ENCODE results near the gene MFGE8. TPM values are rescaled to one million over a fixed set of nuclear protein-coding genes. Genes with fewer than 3 reads are reported as not detected.
A peak's percentile ranks its signal among the peaks of the same experiment; 100 is the strongest.

MFGE8 gene
- total RNA-seq, 1 donor from 2014 or later = 10.6 TPM

- intact Hi-C loops (cut with micrococcal nuclease) = no loop called here
- peaks cover 8% of the 10 kb centered on the region for H3K4me1 Mint-ChIP-seq (ENCODE audit: low read depth)
- H3K27me3 Mint-ChIP-seq (ENCODE audit: insufficient read depth) = no peaks in the 10 kb centered on the region
Measured at GRCh38 chr15:88888719-88889118, 24.5 kb downstream of the MFGE8 start.

GRCh38 chr15:88887068-88887580 lies 26.1 kb downstream of the MFGE8 start:
- Mint-ChIP-seq H3K27ac (peak overlapping the region; percentile 55), H3K9me3 (no peaks in the 10 kb centered on the region), H3K27me3 (ENCODE audit: insufficient read depth) (no peaks in the 10 kb centered on the region), H3K4me3 (no peak overlapping the region), H3K36me3 (ENCODE audit: low read depth) (peaks cover 22% of the 10 kb centered on the region), H3K4me1 (ENCODE audit: low read depth) (no peaks in the 10 kb centered on the region)
- no peak for DNase-seq (ENCODE audit: low spot score)
- intact Hi-C loops (cut with micrococcal nuclease) = no loop called here

More at GRCh38 chr15:88888719-88889118, 24.5 kb downstream of the MFGE8 start:
- Mint-ChIP-seq H3K27ac (no peak overlapping the region), H3K4me3 (no peak overlapping the region), H3K9me3 (no peaks in the 10 kb centered on the region), H3K36me3 (ENCODE audit: low read depth) (peaks cover 17% of the 10 kb centered on the region)
- DNase-seq (ENCODE audit: low spot score) = no peak

GRCh38 chr15:88882785-88883184 lies 30.4 kb downstream of the MFGE8 start:
- Mint-ChIP-seq H3K27me3 (ENCODE audit: insufficient read depth) (no peaks in the 10 kb centered on the region), H3K36me3 (ENCODE audit: low read depth) (peaks cover 33% of the 10 kb centered on the region), H3K27ac (peak overlapping the region; percentile 23), H3K4me3 (no peak overlapping the region), H3K9me3 (no peaks in the 10 kb centered on the region), H3K4me1 (ENCODE audit: low read depth) (no peaks in the 10 kb centered on the region)
- DNase-seq (ENCODE audit: low spot score) = no peak
- intact Hi-C loops (cut with micrococcal nuclease) = no loop called here

GRCh38 chr15:88881775-88882174 lies 31.4 kb downstream of the MFGE8 start:
- H3K9me3 Mint-ChIP-seq = no peaks in the 10 kb centered on the region
- H3K27ac Mint-ChIP-seq = no peak overlapping the region
- no peaks in the 10 kb centered on the region for H3K27me3 Mint-ChIP-seq (ENCODE audit: insufficient read depth)
- no peak for DNase-seq (ENCODE audit: low spot score)
- no peaks in the 10 kb centered on the region for H3K4me1 Mint-ChIP-seq (ENCODE audit: low read depth)
- H3K4me3 Mint-ChIP-seq = no peak overlapping the region
- intact Hi-C loops (cut with micrococcal nuclease) = no loop called here
- H3K36me3 Mint-ChIP-seq (ENCODE audit: low read depth) = peaks cover 34% of the 10 kb centered on the region

GRCh38 chr15:88880944-88881740 lies 32.0 kb downstream of the MFGE8 start:
- Mint-ChIP-seq H3K27ac (no peak overlapping the region), H3K36me3 (ENCODE audit: low read depth) (peaks cover 36% of the 10 kb centered on the region), H3K27me3 (ENCODE audit: insufficient read depth) (no peaks in the 10 kb centered on the region), H3K9me3 (no peaks in the 10 kb centered on the region), H3K4me3 (no peak overlapping the region), H3K4me1 (ENCODE audit: low read depth) (no peaks in the 10 kb centered on the region)
- no peak for DNase-seq (ENCODE audit: low spot score)
- intact Hi-C loops (cut with micrococcal nuclease) = no loop called here

GRCh38 chr15:88878720-88879184 lies 34.4 kb downstream of the MFGE8 start:
- DNase-seq (ENCODE audit: low spot score) = no peak
- Mint-ChIP-seq H3K9me3 (no peaks in the 10 kb centered on the region), H3K4me1 (ENCODE audit: low read depth) (no peaks in the 10 kb centered on the region), H3K36me3 (ENCODE audit: low read depth) (peaks cover 30% of the 10 kb centered on the region), H3K27ac (peak overlapping the region; percentile 5), H3K27me3 (ENCODE audit: insufficient read depth) (no peaks in the 10 kb centered on the region), H3K4me3 (no peak overlapping the region)
- intact Hi-C loops (cut with micrococcal nuclease) = no loop called here

GRCh38 chr15:88877906-88878305 lies 35.3 kb downstream of the MFGE8 start:
- H3K4me1 Mint-ChIP-seq (ENCODE audit: low read depth) = no peaks in the 10 kb centered on the region
- no peaks in the 10 kb centered on the region for H3K27me3 Mint-ChIP-seq (ENCODE audit: insufficient read depth)
- no peak overlapping the region for H3K27ac Mint-ChIP-seq
- peaks cover 24% of the 10 kb centered on the region for H3K36me3 Mint-ChIP-seq (ENCODE audit: low read depth)
- no peaks in the 10 kb centered on the region for H3K9me3 Mint-ChIP-seq
- H3K4me3 Mint-ChIP-seq = no peak overlapping the region
- DNase-seq (ENCODE audit: low spot score) = no peak
- intact Hi-C loops (cut with micrococcal nuclease) = no loop called here

- peaks cover 24% of the 10 kb centered on the region for H3K36me3 Mint-ChIP-seq (ENCODE audit: low read depth)
Measured at GRCh38 chr15:88877415-88877814, 35.8 kb downstream of the MFGE8 start.

GRCh38 chr15:88876573-88876972 lies 36.6 kb downstream of the MFGE8 start:
- no peak for DNase-seq (ENCODE audit: low spot score)
- Mint-ChIP-seq H3K4me1 (ENCODE audit: low read depth) (no peaks in the 10 kb centered on the region), H3K36me3 (ENCODE audit: low read depth) (peaks cover 23% of the 10 kb centered on the region), H3K9me3 (no peaks in the 10 kb centered on the region), H3K4me3 (no peak overlapping the region), H3K27ac (no peak overlapping the region), H3K27me3 (ENCODE audit: insufficient read depth) (no peaks in the 10 kb centered on the region)
- intact Hi-C loops (cut with micrococcal nuclease) = no loop called here

More at GRCh38 chr15:88877415-88877814, 35.8 kb downstream of the MFGE8 start:
- Mint-ChIP-seq H3K4me1 (ENCODE audit: low read depth) (no peaks in the 10 kb centered on the region), H3K27ac (no peak overlapping the region), H3K4me3 (no peak overlapping the region), H3K27me3 (ENCODE audit: insufficient read depth) (no peaks in the 10 kb centered on the region), H3K9me3 (no peaks in the 10 kb centered on the region)
- intact Hi-C loops (cut with micrococcal nuclease) = no loop called here
- DNase-seq (ENCODE audit: low spot score) = no peak

GRCh38 chr15:88874684-88875083 lies 38.5 kb downstream of the MFGE8 start:
- no peak overlapping the region for H3K27ac Mint-ChIP-seq
- H3K36me3 Mint-ChIP-seq (ENCODE audit: low read depth) = peaks cover 14% of the 10 kb centered on the region
- no peaks in the 10 kb centered on the region for H3K4me1 Mint-ChIP-seq (ENCODE audit: low read depth)
- H3K27me3 Mint-ChIP-seq (ENCODE audit: insufficient read depth) = no peaks in the 10 kb centered on the region
- H3K9me3 Mint-ChIP-seq = no peaks in the 10 kb centered on the region
- intact Hi-C loops (cut with micrococcal nuclease) = no loop called here
- no peak for DNase-seq (ENCODE audit: low spot score)
- no peak overlapping the region for H3K4me3 Mint-ChIP-seq

GRCh38 chr15:88874275-88874674 lies 38.9 kb downstream of the MFGE8 start:
- H3K4me1 Mint-ChIP-seq (ENCODE audit: low read depth) = no peaks in the 10 kb centered on the region
- intact Hi-C loops (cut with micrococcal nuclease) = no loop called here
- no peak overlapping the region for H3K27ac Mint-ChIP-seq
- H3K4me3 Mint-ChIP-seq = no peak overlapping the region
- peaks cover 14% of the 10 kb centered on the region for H3K36me3 Mint-ChIP-seq (ENCODE audit: low read depth)
- DNase-seq (ENCODE audit: low spot score) = no peak
- no peaks in the 10 kb centered on the region for H3K27me3 Mint-ChIP-seq (ENCODE audit: insufficient read depth)
- H3K9me3 Mint-ChIP-seq = no peaks in the 10 kb centered on the region

GRCh38 chr15:88873786-88874185 lies 39.4 kb downstream of the MFGE8 start:
- Mint-ChIP-seq H3K27ac (no peak overlapping the region), H3K9me3 (no peaks in the 10 kb centered on the region), H3K4me3 (no peak overlapping the region), H3K4me1 (ENCODE audit: low read depth) (no peaks in the 10 kb centered on the region), H3K27me3 (ENCODE audit: insufficient read depth) (no peaks in the 10 kb centered on the region), H3K36me3 (ENCODE audit: low read depth) (peaks cover 14% of the 10 kb centered on the region)
- intact Hi-C loops (cut with micrococcal nuclease) = no loop called here
- no peak for DNase-seq (ENCODE audit: low spot score)

GRCh38 chr15:88872706-88873105 lies 40.5 kb downstream of the MFGE8 start:
- H3K4me1 Mint-ChIP-seq (ENCODE audit: low read depth) = no peaks in the 10 kb centered on the region
- peaks cover 10% of the 10 kb centered on the region for H3K36me3 Mint-ChIP-seq (ENCODE audit: low read depth)
- H3K27me3 Mint-ChIP-seq (ENCODE audit: insufficient read depth) = no peaks in the 10 kb centered on the region
- no peak overlapping the region for H3K4me3 Mint-ChIP-seq
- no peak for DNase-seq (ENCODE audit: low spot score)
- no peak overlapping the region for H3K27ac Mint-ChIP-seq
- intact Hi-C loops (cut with micrococcal nuclease) = no loop called here
- H3K9me3 Mint-ChIP-seq = no peaks in the 10 kb centered on the region

Data from activated T-helper 1 cell treated with anti-CD3 and anti-CD28 coated beads, Interleukin-12 subunit alpha, Interleukin-12 subunit beta, Interleukin-2, Interleukin-4 antibody, amounts not matched to agents 30 ng/mL and 10 ng/mL and 1 ng/mL, durations not matched to agents 14 hours and 24 hours and 36 hours (primary cell).